Measurements from ENCODE around the gene RNASE4. TPM values are rescaled to one million over a fixed set of nuclear protein-coding genes. Genes with fewer than 3 reads are reported as not detected.
A peak's percentile ranks its signal among the peaks of the same experiment; 100 is the strongest.

The RNASE4 gene
- total RNA-seq, 1 experiment from 2014 or later, result 22.2 TPM

DNA sequence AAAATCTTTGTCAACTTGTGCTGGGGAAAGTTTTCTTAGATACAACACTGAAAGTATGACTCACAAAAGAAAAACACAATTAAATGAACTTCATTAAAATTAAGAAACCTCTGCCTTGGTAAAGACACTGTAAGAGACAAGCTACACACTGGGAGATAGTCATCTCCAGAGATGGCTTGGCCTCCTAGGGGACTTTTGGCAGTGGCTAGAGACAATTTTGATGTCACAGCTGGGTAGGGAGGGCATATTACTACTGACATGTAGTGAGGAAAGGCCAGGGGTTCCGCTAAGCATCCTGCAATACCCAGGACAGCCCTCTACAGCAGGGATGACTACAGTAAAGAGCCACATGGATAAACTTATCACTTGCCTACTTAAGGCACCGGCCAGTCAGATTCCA, 8.7 kb upstream of the RNASE4 start:
- DNase-seq (ENCODE audit: low spot score), result no peak

DNA sequence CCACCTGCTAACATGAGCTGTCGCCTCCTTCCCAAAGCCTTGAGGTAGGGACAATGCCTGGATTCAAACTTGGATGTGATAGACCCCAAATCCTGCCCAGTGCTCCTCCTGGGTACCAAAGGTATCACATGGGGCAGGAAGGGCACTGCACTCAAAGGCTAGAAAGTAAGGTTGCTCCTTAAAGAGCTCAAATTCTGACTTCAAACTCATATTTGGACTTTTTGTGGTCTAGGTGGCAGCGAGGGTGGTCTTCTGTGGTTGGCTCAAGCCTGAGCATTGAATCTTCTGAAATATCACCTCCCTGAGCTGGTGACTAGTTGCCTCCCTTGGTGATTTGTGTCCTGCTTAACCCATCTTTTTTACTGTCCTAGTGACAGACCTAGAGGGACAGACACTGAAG, 8.3 kb upstream of the RNASE4 start:
- no peak for DNase-seq (ENCODE audit: low spot score)

DNA sequence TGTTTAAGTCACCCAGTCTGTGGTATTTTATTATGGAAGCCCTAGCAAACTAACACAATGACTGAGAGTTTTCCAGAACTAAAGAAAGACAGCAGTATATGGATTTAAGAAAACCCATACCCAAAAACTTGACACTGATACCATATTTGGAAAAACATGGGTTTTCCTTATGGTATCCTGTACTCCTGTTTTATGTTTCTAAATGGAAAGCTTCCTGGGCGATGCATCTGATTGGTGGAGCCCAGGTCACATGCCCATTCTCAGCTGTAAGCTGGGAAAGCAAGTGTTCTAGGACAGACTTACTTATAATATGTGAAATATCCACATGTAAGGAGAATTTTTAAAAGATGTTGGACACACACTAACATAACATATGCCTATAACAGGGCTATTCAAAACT, 4.5 kb upstream of the RNASE4 start:
- DNase-seq (ENCODE audit: low spot score), result no peak

DNA sequence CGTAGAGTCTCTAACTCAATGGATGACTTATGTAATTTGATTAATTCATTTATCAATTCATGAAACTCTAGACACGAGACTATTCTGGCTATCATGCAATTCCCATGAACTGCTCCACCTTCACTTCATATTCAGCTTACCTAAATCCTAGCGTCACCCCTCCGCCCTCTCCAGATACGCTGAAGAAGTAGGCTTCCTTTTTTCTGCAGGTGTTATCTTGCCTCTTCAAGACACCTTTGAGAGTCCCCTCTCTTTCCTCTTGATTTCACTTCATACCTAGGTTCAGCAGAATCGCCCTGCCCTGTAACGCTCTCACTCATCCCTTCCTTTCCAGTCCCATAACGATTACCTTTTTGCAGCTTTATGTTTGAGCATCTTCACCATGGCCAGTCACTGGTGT, 4.0 kb upstream of the RNASE4 start:
- DNase-seq (ENCODE audit: low spot score), result no peak

DNA sequence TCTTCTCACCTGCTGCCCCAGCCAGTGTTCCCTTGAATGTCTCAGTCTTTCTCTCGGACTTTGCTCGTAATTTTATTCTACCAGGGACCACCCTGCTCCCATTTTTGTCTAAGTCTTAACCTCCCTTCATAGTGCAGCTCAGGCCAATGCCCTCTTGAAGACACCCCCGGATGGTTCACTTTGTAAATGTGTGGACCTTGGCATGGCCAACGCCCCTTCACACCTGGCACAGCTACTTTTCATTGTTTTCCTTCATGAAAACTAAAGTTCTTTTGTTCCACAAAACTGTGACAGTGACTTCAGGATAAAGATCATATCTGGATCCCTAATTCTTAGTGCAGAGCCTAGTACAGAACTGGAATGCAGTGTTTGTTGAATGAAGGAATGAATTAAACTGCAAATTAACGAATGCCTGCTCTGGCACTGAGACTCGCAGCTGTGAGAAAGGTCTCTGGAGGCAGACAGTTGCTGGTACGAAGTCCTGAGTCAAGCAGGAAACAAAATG, 3.5 kb upstream of the RNASE4 start:
- no peak for DNase-seq (ENCODE audit: low spot score)

- DNase-seq (ENCODE audit: low spot score), result peak; percentile 84
Observed at GRCh38 chr14:20681348-20682126, 2.8 kb upstream of the RNASE4 start.

DNA sequence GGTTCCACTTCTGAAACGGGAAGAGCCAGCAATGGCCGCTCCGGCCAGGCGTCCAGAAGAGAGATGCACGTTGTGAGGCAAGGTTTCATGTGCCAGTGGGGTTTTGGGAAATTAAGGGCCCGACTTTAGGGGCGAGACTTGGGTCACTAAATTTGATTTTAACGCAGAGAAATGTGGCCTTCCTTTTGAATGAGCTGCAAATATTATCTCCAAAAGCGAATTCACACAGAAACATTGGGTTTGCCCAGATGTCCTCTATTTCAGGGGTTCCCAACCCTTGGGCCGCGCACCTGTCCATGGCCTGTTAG, 2.3 kb upstream of the RNASE4 start:
- DNase-seq (ENCODE audit: low spot score), result no peak

DNA sequence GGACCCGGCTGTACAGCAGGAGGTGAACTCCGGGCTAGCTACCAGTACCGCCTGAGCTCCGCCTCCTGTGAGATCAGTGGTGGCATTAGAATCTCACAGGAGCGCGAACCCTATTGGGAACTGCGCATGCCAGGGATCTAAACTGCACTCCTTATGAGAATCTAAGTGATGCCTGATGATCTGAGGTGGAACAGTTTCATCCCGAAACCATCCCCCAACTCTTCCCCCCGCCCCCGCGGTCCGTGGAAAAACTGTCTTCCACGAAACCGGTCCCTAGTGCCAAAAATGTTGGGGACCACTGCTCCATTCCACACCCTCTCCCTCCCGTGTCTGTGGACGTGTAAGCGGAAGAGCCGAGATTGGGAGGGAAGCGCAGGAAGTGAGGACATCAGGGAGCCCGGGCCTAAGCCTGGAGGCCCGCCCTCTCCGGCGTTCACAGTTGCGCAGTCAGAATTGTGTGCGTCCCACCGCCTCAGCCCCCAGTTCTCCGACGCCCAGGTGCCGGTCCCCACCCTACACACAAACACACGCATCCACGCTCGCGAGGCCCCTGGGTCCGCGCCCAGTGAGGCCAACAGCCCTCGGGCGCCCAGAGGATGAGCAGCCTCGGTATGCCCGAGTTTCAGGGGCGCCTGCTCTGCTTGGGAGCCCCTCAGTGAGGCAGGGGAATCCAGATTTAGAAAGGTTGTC, 1.8 kb upstream of the RNASE4 start:
- DNase-seq (ENCODE audit: low spot score), result peak; percentile 91

- DNase-seq (ENCODE audit: low spot score), result peak; percentile 92
Observed at GRCh38 chr14:20683125-20683890, 1.1 kb upstream of the RNASE4 start.

DNA sequence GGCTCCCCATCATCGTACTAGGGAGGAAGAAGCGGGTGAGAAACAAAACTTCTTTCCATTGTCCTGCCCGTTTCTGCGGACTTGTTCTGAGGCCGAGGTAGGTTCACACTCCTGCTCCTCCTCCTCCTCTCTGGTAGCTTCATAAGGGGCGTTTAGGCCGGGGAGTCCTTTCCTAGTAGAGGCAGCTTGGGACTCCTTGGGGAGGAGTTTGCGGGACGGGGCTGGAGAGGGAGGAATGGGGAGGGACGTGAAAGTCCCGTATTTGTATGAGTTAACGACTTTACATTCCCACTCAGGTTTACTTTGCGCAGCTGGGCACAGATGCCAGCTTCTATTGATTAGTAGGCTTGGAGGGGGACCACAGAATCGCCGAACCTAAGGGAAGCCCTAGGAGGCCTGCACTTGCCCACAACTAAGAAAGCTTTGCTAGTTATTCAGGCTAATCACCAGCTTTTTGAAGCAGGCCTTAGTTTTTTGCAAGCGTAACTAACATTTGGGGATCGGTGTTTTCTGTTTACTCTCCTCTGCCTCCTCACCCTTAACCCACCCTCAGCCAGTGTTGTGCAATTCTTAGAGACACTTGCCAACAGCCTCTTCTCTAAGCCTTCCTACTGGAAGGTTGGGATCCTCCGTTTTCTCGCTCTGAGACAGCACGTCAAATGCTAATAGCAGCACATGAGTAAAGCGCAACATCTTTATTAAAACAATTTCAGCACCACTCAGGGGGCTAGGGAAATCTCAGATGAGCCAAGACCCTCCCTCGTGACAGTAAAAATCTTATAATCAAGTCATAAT, 499 bp downstream of the RNASE4 start:
- DNase-seq (ENCODE audit: low spot score), result peak; percentile 35

DNA sequence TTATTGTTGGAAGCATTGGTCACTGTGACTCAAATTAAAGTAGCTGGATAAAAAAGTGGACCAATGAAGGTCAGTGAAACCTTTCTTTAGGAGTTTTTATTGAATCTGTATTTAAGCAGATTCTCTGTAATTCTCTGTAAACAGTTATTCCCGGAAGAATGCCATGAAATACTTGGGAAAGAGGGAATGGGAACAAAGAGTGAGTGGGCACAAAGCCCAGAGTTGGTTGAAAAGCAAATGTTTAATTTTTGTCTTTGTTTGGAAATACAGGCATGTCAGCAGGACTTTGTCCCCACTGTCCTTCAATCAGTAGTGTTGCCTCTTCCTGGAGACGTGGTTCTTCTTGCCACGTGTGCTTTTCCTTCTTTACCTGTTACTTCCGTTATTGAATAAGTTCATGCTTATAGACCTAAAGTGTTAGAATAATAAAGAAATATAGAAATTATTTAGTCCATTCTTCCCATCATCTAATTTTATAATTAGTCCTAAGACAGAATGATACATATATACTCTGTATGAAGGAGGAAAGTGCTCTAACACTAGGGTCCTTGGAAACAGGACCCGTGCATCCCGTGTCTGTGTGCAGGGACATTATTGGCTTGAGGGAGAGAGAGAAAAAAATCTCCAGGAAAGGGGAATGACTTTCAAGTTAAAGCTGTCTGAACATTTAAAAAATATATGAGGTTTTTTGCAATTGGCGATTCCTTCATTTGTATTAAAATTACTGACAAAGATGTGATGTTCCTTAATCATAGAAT, 2.2 kb downstream of the RNASE4 start:
- DNase-seq (ENCODE audit: low spot score), result no peak

- no peak for DNase-seq (ENCODE audit: low spot score)
Observed at GRCh38 chr14:20687362-20688166, 3.2 kb downstream of the RNASE4 start.

GRCh38 chr14:20688167-20688839, 3.9 kb downstream of the RNASE4 start, which contains the start of gene ANG:
Gene ANG (plus strand): TSS chr14:20688764. CDS start chr14:20693565, 4,801 bp downstream.
- DNase-seq (ENCODE audit: low spot score), result no peak

DNA sequence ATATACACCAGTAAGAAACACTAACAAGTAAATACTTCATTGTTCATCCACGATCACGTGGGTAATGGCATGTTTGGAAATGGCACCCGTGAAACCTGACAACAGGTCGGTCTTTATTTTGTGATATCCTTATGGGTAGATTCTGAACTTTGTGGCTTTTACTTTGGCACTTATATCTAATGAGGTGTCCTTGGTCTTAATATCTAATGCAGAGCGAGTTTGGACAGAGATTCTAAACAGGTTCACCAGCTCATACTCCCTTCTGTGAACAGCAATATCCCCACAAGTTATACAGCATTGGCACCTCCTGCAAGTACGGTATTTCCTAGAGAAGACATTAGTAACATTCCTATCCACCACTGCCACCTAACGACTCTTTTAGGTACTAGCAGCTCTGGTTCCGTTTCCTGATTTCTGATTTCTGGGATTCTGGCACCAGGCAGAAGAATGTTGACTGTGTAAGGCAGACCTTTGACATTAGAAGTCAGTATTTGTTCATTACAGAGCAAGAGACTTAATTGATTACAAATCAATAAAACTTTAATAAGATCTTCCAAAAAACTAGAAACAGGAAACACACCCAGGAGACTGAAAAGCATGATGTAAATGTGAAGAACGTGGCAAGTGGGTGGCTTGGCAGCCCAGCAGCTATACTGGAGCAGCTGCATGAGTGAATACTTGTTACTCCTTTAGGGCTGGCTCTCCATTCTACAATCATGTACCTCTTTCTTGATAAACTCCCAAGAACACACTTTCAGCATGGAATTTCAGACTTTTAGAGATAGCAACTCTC, 6.7 kb downstream of the RNASE4 start:
- DNase-seq (ENCODE audit: low spot score), result peak; percentile 72

GRCh38 chr14:20692116-20692751, 7.9 kb downstream of the RNASE4 start:
- no peak for DNase-seq (ENCODE audit: low spot score)

DNA sequence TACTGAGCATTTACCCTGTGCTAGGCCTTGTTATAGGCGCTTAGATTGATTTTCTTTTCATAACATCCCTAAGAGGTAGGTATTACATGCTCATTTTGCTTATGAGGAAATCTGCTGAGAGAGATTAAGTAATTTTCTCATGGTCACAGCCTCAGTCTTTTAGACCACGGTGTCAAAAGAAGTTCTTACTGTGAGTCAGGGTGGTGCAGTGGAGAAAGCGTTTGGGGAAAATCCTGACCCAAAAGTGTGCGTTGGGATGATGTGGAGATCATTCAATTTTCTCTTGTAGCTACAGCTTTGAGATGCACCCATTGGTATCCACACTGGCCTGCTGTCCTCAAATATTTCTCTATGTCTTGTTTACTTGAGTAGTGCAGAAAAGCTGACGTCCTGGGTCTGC, 12.4 kb downstream of the RNASE4 start:
- DNase-seq (ENCODE audit: low spot score), result no peak

DNA sequence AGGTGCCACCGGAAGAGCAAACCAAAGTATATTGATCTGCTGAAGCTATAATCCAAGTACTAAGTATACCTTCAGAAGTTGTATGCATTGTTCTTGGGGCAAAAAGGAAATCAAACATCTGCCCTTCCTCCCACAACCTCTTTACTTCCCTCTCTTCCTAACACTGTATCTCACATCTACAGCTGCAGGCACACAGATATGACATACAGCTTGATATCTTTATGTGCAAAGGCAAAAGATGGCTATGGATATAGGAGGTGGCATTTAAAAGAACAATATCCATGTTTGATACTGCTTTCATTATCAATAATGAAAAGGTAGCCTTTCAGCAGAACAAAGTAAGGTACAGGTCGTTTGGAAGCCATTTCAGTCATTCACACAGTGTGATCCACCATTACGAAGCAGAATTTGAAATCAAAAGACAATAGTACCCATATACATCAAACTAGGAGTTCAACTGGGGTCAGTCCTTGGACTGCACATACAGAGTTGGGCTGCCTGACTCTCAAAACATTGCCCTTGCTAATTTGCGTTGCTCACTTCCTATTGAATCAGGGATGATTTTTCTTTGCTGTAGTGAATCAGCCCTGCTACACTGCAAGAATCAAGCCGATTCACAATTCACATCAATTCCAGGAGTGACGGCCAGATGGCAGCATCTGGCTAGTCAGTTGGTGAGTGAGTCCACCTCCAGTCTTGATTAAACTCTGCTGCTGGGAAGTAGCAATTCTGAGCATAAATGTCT, 13.1 kb downstream of the RNASE4 start:
- DNase-seq (ENCODE audit: low spot score), result peak; percentile 64

- DNase-seq (ENCODE audit: low spot score), result no peak
Observed at GRCh38 chr14:20698018-20698329, 13.6 kb downstream of the RNASE4 start.

Data from H4 (cell line).